ENCODE results near the gene GPR148. TPM values are rescaled to one million over a fixed set of nuclear protein-coding genes. Genes with fewer than 3 reads are reported as not detected.
A peak's percentile ranks its signal among the peaks of the same experiment; 100 is the strongest.

Gene GPR148
- total and polyA plus RNA-seq, 2 experiments from 2014 or later: not detected

GRCh38 chr2:130759906-130760753 is 31.3 kb downstream of the GPR148 start:
- DNase-seq: peak; percentile 35
- Histone ChIP-seq H3K4me2 (ENCODE audit: unreplicated experiment) (no peak overlapping the region), H3K27me3 (replicated peaks; ENCODE audit: insufficient read depth) (peaks cover 15% of the 10 kb centered on the region), H3K9ac (no peak overlapping the region), H4K20me1 (ENCODE audit: insufficient read depth) (no peaks in the 10 kb centered on the region), H3K9me2 (ENCODE audit: insufficient read depth) (no peaks in the 10 kb centered on the region), H3F3A (ENCODE audit: insufficient read depth) (no peaks in the 10 kb centered on the region), H2AFZ (no peak overlapping the region), H3K4me3 (no peak overlapping the region), H3K4me1 (ENCODE audit: insufficient read depth) (no peaks in the 10 kb centered on the region), H3K9me3 (ENCODE audit: low read depth) (no peaks in the 10 kb centered on the region), H3K36me3 (ENCODE audit: low read depth) (no peaks in the 10 kb centered on the region), H3K27ac (no peak overlapping the region), H3K79me2 (ENCODE audit: insufficient read depth) (no peaks in the 10 kb centered on the region)
- in situ Hi-C loops (cut with MboI): no loop called here
- no peak for TF ChIP-seq EZH2 (IDR thresholded peaks at IDR 0.05; ENCODE audit: insufficient read depth, poor library complexity, severe bottlenecking)
- no peak for TF ChIP-seq EZH2phosphoT487 (IDR thresholded peaks at IDR 0.05; ENCODE audit: insufficient read depth, low read depth)
- 26 to 33% methylated on average over 10 of the region's 10 CpGs for WGBS, 2 experiments (ENCODE audit: low coverage in 1 of 2, low lambda C conversion rate in 2 of 2, missing lambda C conversion rate in 2 of 2)

- no peak overlapping the region for H2AFZ ChIP-seq
- H3K27ac ChIP-seq: no peak overlapping the region
- H3K4me3 ChIP-seq: no peak overlapping the region
- no peaks in the 10 kb centered on the region for H3F3A ChIP-seq (ENCODE audit: insufficient read depth)
- H3K4me2 ChIP-seq (ENCODE audit: unreplicated experiment): no peak overlapping the region
- in situ Hi-C loops (cut with MboI): no loop called here
- no peak overlapping the region for H3K9ac ChIP-seq
- 31 to 39% methylated on average over 14 of the region's 14 CpGs for WGBS, 2 experiments (ENCODE audit: low coverage in 1 of 2, low lambda C conversion rate in 2 of 2, missing lambda C conversion rate in 2 of 2)
- no peaks in the 10 kb centered on the region for H4K20me1 ChIP-seq (ENCODE audit: insufficient read depth)
- peaks cover 15% of the 10 kb centered on the region for H3K27me3 ChIP-seq (replicated peaks; ENCODE audit: insufficient read depth)
- no peaks in the 10 kb centered on the region for H3K79me2 ChIP-seq (ENCODE audit: insufficient read depth)
- no peak for DNase-seq
- TF ChIP-seq EZH2phosphoT487 (IDR thresholded peaks at IDR 0.05; ENCODE audit: insufficient read depth, low read depth): no peak
- TF ChIP-seq EZH2 (IDR thresholded peaks at IDR 0.05; ENCODE audit: insufficient read depth, poor library complexity, severe bottlenecking): no peak
- H3K9me2 ChIP-seq (ENCODE audit: insufficient read depth): no peaks in the 10 kb centered on the region
- no peaks in the 10 kb centered on the region for H3K9me3 ChIP-seq (ENCODE audit: low read depth)
- H3K4me1 ChIP-seq (ENCODE audit: insufficient read depth): no peaks in the 10 kb centered on the region
- no peaks in the 10 kb centered on the region for H3K36me3 ChIP-seq (ENCODE audit: low read depth)
Measured at GRCh38 chr2:130760754-130761751, 32.2 kb downstream of the GPR148 start.

DNA sequence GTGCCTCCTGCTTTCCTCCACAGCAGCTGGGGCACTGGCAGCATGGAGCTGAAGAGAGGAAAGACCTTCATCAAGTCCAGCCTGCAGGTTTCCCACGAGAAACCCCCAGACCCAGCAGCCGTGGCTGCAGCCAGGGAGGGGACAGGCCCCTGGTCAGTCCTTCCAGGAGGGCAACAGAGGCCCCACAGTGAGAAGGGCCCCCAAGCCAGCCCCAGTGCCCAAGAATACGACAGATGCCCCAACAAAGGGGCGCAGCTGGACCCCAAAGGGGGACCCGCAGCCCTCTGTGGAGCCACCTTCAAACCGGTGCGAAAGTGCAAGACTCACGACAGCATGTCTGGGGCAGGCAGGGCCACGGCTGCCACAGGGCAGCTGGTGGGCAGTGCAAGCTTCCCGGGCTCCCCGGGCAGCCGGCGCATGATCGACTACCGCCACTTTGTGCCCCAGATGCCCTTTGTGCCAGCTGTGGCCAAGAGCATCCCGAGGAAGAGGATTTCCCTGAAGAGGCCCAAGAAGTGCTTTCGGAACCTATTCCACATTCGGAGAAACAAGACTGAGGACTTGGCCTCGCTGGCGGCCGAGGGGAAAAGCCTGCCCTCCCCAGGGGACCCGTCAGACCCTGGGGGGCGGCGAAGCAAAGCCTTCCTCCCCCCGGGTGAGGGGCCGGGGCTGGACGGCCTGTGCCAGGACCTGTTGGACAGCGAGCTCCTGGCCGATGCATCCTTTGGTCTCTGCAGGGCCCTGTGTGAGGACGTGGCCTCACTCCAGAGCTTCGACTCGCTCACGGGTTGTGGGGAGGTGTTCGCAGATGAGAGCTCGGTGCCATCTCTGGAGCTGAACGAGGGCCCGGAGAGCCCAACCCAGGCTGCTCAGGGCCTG is 33.4 kb downstream of the GPR148 start:
- no peaks in the 10 kb centered on the region for H3K36me3 ChIP-seq (ENCODE audit: low read depth)
- in situ Hi-C loops (cut with MboI): no loop called here
- TF ChIP-seq EZH2phosphoT487 (IDR thresholded peaks at IDR 0.05; ENCODE audit: insufficient read depth, low read depth): no peak
- H2AFZ ChIP-seq: no peak overlapping the region
- peaks cover 5% of the 10 kb centered on the region for H3K27me3 ChIP-seq (replicated peaks; ENCODE audit: insufficient read depth)
- no peak for DNase-seq
- H3K9ac ChIP-seq: no peak overlapping the region
- H3K79me2 ChIP-seq (ENCODE audit: insufficient read depth): no peaks in the 10 kb centered on the region
- no peaks in the 10 kb centered on the region for H3K4me1 ChIP-seq (ENCODE audit: insufficient read depth)
- H3F3A ChIP-seq (ENCODE audit: insufficient read depth): no peaks in the 10 kb centered on the region
- no peaks in the 10 kb centered on the region for H4K20me1 ChIP-seq (ENCODE audit: insufficient read depth)
- H3K27ac ChIP-seq: no peak overlapping the region
- H3K4me2 ChIP-seq (ENCODE audit: unreplicated experiment): no peak overlapping the region
- H3K4me3 ChIP-seq: no peak overlapping the region
- 56 to 61% methylated on average over 37 of the region's 37 CpGs for WGBS, 2 experiments (ENCODE audit: low coverage in 1 of 2, low lambda C conversion rate in 2 of 2, missing lambda C conversion rate in 2 of 2)
- H3K9me3 ChIP-seq (ENCODE audit: low read depth): no peaks in the 10 kb centered on the region
- H3K9me2 ChIP-seq (ENCODE audit: insufficient read depth): no peaks in the 10 kb centered on the region

DNA sequence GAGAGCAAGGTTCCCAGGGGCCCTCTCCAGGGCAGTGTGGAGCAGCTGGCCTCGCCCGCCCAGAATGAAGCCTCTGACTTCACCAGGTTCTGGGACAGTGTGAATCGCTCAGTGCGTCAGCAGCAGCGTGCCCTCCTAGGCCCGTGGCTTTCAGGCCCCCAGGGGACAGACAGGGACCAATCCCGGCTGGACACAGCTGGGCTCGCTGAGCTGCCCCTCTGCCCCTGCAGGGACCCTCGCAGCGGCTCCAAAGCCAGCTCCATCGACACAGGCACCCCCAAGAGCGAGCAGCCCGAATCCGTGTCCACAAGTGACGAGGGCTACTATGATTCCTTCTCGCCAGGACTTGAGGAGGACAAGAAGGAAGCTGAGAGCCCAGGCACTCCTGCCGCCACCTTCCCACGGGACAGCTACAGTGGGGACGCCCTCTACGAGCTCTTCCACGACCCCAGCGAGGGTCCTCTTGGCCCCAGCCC is 34.1 kb downstream of the GPR148 start:
- Histone ChIP-seq H3K36me3 (ENCODE audit: low read depth) (no peaks in the 10 kb centered on the region), H3K27me3 (replicated peaks; ENCODE audit: insufficient read depth) (no peaks in the 10 kb centered on the region), H4K20me1 (ENCODE audit: insufficient read depth) (no peaks in the 10 kb centered on the region), H3K4me1 (ENCODE audit: insufficient read depth) (no peaks in the 10 kb centered on the region), H3K4me2 (ENCODE audit: unreplicated experiment) (no peak overlapping the region), H2AFZ (no peak overlapping the region), H3K9me2 (ENCODE audit: insufficient read depth) (no peaks in the 10 kb centered on the region), H3K79me2 (ENCODE audit: insufficient read depth) (no peaks in the 10 kb centered on the region), H3K27ac (no peak overlapping the region), H3K9ac (no peak overlapping the region), H3K9me3 (ENCODE audit: low read depth) (no peaks in the 10 kb centered on the region), H3F3A (ENCODE audit: insufficient read depth) (no peaks in the 10 kb centered on the region), H3K4me3 (no peak overlapping the region)
- in situ Hi-C loops (cut with MboI): no loop called here
- no peak for TF ChIP-seq EZH2phosphoT487 (IDR thresholded peaks at IDR 0.05; ENCODE audit: insufficient read depth, low read depth)
- no peak for TF ChIP-seq EZH2 (IDR thresholded peaks at IDR 0.05; ENCODE audit: insufficient read depth, poor library complexity, severe bottlenecking)
- 54 to 62% methylated on average over 22 of the region's 22 CpGs for WGBS, 2 experiments (ENCODE audit: low coverage in 1 of 2, low lambda C conversion rate in 2 of 2, missing lambda C conversion rate in 2 of 2)
- DNase-seq: no peak

Measured in GM23248 (cell line).